GM12873 (cell line): ENCODE measurements around the gene TLR8.

ENCODE experiments used
- TF ChIP-seq, protein P1 (sequence below): IDR thresholded peaks from 2 replicates; pipeline ENCODE4 v1.5.1; 2012; ENCODE audit warnings: low read depth, mild to moderate bottlenecking, moderate library complexity, low read length, control low read depth; ENCODE audit not compliant: insufficient read depth; ENCODE audit errors: missing control alignments

Gene TLR8

DNA sequence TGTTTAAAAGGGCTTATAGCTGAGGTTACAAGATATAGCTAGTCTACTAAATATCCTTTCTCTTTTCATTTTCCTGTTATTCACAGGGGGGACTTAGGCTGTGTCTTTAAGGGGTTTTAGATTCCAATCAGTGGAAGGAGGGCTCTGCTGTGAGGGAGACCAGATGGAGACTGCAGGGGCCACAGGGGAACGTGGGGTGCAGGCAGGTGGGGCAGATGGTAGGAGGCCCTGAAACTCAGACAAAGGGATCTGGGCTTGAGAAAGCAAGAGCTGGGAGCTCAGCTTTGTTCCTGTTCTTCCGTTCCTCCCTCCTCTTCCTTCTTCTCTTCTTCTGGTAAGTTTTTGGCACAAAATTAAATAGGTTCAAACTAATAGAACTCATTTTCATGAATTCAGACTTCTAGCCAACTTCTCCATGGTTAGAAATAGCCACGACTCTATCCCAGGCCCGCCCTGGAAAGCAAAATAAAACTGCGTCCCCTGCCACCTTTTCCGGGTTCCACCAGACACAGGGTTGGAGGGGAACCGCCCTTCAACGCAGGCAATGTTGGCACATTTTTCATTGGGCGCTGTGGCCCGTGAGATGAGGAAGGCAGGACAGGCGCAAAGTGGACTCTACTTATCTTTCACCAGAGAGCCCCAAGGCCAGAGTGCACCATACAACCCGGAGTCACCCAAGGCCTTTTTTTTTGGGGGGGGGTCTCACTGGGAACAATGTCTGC is 65.0 kb downstream of the TLR8 start:
- TF ChIP-seq, protein P1, sequence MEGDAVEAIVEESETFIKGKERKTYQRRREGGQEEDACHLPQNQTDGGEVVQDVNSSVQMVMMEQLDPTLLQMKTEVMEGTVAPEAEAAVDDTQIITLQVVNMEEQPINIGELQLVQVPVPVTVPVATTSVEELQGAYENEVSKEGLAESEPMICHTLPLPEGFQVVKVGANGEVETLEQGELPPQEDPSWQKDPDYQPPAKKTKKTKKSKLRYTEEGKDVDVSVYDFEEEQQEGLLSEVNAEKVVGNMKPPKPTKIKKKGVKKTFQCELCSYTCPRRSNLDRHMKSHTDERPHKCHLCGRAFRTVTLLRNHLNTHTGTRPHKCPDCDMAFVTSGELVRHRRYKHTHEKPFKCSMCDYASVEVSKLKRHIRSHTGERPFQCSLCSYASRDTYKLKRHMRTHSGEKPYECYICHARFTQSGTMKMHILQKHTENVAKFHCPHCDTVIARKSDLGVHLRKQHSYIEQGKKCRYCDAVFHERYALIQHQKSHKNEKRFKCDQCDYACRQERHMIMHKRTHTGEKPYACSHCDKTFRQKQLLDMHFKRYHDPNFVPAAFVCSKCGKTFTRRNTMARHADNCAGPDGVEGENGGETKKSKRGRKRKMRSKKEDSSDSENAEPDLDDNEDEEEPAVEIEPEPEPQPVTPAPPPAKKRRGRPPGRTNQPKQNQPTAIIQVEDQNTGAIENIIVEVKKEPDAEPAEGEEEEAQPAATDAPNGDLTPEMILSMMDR: no peak

DNA sequence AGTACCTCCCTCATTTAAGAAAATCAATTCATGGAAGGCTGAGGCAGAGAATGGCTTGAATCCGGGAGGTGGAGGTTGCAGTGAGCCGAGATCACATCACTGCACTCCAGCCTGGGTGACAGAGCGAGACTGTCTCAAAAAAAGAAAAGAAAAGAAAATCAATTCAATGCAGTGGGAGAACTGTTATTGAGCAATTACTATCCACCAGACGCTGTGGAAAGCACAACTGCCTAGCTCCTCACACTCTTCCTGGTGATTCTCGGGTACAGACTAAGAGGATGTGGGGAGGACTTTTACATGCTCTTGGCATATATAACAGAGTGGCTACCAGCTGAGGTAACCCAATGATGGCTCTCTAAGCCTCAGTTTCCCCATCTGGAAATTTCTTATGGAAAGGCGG is 65.8 kb downstream of the TLR8 start:
- TF ChIP-seq, protein P1: no peak
